A673 (cell line): Measurements from ENCODE around the gene ARFRP1.

Experiments
- EZH2 ChIP-seq: fragments of 200-600 bp; sonication (generic); IDR thresholded peaks from 2 replicates; pipeline ENCODE4 v1.6.1; 2017; ENCODE audit warnings: borderline replicate concordance, low read depth, mild to moderate bottlenecking, mixed read lengths, antibody characterized with exemption, low read length; ENCODE audit not compliant: poor library complexity, severe bottlenecking
- TF ChIP-seq, protein P1 (sequence below): fragments of 300-800, 200-600 bp; sonication (generic); conservative IDR thresholded peaks from 2 replicates; pipeline ENCODE4 v1.5.1; 2017; ENCODE audit warnings: low read depth, mild to moderate bottlenecking, antibody characterized with exemption, low read length, moderate library complexity, mixed read lengths

DNA sequence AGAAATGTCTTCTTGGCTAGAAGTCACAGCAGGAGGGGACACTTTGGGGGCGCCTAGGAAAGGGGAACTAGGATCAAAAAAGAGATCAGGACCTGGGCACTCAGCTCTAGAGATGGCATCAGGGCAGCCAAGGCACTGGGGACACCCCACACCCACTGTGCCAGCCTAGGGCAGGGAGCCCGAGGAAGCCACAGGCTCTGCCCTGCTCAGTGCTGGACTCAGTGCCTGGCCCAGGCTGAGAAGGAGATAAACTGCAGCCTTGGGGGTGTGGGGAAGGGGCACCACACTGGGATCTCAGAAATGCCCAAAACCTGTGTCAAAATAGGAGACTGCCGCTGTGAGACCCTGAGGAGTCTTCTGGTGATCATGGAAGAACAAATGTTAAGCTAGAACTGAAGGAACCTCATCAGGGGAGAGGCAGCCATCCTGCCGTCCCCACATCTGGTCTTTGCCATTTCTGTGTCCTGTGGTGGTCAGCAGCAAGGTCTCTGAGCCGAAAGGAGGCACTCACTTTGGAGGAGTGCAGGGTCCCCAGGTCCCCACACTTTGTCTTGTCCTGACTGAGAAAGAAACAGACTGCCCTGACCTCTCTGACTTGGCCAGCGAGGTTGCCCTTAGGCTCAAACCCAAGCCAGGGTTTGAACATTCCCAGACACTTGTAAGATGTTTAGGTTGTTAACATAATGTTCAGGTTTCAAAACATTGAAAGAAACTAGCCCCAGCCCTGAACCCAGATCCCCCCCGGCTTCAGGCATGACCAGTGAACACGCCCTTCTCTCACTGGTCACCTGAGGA, 2.3 kb downstream of the ARFRP1 start:
- TF ChIP-seq, protein P1, sequence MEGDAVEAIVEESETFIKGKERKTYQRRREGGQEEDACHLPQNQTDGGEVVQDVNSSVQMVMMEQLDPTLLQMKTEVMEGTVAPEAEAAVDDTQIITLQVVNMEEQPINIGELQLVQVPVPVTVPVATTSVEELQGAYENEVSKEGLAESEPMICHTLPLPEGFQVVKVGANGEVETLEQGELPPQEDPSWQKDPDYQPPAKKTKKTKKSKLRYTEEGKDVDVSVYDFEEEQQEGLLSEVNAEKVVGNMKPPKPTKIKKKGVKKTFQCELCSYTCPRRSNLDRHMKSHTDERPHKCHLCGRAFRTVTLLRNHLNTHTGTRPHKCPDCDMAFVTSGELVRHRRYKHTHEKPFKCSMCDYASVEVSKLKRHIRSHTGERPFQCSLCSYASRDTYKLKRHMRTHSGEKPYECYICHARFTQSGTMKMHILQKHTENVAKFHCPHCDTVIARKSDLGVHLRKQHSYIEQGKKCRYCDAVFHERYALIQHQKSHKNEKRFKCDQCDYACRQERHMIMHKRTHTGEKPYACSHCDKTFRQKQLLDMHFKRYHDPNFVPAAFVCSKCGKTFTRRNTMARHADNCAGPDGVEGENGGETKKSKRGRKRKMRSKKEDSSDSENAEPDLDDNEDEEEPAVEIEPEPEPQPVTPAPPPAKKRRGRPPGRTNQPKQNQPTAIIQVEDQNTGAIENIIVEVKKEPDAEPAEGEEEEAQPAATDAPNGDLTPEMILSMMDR, result no peak
- no peak for TF ChIP-seq EZH2
